Esophagus muscularis mucosa (tissue), 3 donors: ENCODE measurements around the gene DPP4.

Experiments
- CTCF ChIP-seq, 3 experiments: fragments of 200-600 bp in 2 of 3; fragments of 450-650 bp in 1 of 3; sonication (generic) in 2 of 3; IDR thresholded peaks; one replicate each; pipeline ENCODE4 v1.5.1; 2017 to 2019; ENCODE audit warnings: antibody characterized with exemption in 3 of 3, mild to moderate bottlenecking in 2 of 3, moderate library complexity in 1 of 3
- POLR2A ChIP-seq: fragments of 450-650 bp; IDR thresholded peaks from one replicate; pipeline ENCODE4 v1.6.1; 2017; ENCODE audit warnings: antibody characterized with exemption, moderate library complexity, mild to moderate bottlenecking, low read depth
- POLR2AphosphoS5 ChIP-seq, 2 donors: sonication (generic); formaldehyde crosslinking; IDR thresholded peaks; one replicate each; pipeline ENCODE4 v1.6.1; 2017; ENCODE audit warnings: antibody characterized with exemption in 2 of 2

DNA sequence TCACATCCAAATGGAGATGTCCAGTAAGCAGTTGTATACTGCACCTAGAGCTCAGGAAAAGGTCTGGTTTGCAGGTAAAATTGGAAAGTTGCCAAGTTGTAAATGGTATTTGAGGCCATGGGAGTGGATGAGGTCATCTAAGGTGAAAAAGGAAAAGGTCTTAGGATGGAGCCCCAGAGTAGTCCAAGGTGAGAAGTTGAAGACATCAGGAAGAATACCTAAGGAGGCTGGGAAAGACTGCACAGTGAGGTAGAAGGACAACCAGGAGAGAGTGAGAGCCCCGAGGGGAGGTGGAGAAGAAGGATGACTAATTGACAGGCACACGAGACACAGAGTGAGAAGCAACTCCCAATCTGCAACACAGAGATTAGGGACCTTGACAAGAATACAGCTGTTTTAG, 10.7 kb downstream of the DPP4 start:
- no peak for TF ChIP-seq CTCF (IDR thresholded peaks at IDR 0.05)
- TF ChIP-seq POLR2A = no peak
- no peak for TF ChIP-seq POLR2AphosphoS5 (IDR thresholded peaks at IDR 0.05)
